Activated CD8-positive, alpha-beta memory T cell treated with anti-CD3 and anti-CD28 coated beads, Interleukin-2, amount 50 U/mL, for 48 hours (primary cell): ENCODE data around the gene PIP4K2B.
"Not testable (repeated sequence)": the region's sequence is repeated elsewhere in the genome, so short reads cannot be mapped to it uniquely, and the experiment has no call there.

Experiments
- DNase-seq: peaks from one replicate; pipeline ENCODE4 v3.0.0-alpha.2; 2020

PIP4K2B gene

GRCh38 chr17:38728290-38728831, 71.0 kb downstream of the PIP4K2B start:
- no peak for DNase-seq

- DNase-seq = peak; percentile 80
Observed at GRCh38 chr17:38727736-38728135, 71.6 kb downstream of the PIP4K2B start.

- not testable (repeated sequence) for DNase-seq
Observed at GRCh38 chr17:38726145-38726544, 73.2 kb downstream of the PIP4K2B start.

DNA sequence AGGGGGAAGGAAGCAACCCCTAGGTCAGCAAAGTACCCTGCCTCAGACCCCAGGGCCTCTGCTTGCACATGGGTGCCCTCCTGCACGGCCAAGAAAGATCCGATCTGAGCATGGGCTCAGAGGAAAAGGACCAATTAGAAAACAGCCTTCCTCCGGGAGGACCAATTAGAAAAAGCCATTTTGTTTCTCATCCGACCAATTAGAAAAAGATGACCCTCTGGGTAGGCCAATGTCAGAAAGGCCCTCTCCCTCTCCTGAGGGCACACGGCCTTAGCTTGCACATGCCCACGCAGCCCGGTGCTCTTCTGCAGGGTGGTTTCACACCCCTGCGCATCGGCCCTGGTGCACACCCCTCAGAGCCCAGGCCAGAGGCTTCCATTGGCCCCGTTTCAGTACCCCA, 74.3 kb downstream of the PIP4K2B start:
- no peak for DNase-seq

DNA sequence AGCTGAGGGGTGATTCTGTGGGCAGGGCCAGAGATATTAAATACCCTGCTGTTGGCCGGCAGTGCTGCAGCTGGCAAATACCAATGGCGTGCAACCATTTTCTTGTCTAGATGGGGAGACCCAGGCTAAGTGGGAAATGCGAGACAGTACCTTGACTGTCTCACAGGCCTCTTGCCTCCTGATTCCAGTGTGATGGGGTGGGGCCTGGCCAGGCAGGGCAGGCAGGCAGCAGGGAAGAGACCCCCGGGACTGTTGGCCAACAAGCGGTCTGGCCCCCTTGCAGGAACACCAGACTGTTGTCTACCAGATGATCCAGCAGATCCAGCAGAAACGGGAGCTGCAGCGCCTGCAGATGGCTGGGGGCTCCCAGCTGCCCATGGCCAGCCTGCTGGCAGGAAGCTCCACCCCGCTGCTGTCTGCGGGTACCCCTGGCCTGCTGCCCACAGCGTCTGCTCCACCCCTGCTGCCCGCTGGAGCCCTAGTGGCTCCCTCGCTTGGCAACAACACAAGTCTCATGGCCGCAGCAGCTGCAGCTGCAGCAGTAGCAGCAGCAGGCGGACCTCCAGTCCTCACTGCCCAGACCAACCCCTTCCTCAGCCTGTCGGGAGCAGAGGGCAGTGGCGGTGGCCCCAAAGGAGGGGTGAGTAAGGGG, 74.9 kb downstream of the PIP4K2B start:
- no peak for DNase-seq

- DNase-seq = no peak
Observed at GRCh38 chr17:38721802-38722201, 77.6 kb downstream of the PIP4K2B start.

GRCh38 chr17:38720941-38721340, 78.4 kb downstream of the PIP4K2B start:
- DNase-seq = no peak

DNA sequence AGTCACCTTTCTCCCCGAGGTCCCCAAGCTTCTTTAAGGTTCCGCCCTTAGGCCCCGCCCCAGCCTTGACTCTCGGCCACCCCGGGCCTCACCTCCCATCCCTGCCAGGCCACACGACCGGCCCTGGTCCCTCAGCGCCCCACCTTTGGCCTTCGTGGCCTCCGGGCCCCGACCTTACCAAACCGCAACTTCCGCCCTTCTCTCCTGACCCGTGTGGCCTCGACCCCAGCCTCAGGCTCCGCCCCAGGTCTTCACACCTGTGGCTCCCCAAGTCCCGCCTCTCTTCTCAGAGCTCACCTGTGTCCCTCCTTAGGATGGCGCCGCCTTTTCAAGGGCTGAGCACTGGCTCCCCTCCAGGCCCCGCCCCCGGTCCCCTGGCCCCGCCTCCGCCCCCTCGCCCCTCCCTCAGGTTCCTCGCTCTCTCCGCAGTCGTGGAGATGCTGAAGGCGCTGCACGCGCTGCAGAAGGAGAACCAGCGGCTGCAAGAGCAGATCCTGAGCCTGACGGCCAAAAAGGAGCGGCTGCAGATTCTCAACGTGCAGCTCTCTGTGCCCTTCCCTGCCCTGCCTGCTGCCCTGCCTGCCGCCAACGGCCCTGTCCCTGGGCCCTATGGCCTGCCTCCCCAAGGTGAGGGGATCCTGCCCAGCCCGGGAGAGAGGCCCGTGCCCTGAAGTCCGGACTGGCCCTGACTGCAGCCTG, 79.3 kb downstream of the PIP4K2B start:
- no peak for DNase-seq

DNA sequence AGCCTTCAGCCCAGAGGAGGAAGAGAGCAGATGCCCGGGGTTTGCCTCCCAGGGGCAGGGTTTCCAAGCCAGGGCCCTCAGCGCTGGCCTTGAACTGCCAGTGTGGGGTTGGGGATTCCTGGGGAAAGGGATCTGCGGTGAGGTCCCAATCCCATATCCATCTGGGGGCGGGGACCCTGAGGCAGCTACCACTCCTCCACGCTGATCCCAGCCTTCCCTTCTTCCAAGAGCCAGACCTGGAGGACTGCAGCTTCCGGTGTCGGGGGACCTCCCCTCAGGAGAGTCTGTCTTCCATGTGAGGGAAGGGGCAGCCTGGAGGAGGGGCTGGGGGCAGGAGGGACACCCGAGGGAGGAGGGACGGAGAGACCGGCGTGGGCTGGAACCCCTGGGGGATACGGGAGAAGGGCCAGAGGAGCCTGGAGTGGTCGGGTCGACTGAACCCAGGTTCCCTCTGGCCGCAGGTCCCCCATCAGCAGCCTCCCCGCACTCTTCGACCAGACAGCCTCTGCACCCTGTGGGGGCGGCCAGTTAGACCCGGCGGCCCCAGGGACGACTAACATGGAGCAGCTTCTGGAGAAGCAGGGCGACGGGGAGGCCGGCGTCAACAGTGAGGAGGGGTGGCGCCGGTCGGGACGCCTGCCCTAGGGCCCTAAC, 79.9 kb downstream of the PIP4K2B start:
- DNase-seq = no peak

GRCh38 chr17:38717139-38717745, 82.1 kb downstream of the PIP4K2B start:
- no peak for DNase-seq

DNA sequence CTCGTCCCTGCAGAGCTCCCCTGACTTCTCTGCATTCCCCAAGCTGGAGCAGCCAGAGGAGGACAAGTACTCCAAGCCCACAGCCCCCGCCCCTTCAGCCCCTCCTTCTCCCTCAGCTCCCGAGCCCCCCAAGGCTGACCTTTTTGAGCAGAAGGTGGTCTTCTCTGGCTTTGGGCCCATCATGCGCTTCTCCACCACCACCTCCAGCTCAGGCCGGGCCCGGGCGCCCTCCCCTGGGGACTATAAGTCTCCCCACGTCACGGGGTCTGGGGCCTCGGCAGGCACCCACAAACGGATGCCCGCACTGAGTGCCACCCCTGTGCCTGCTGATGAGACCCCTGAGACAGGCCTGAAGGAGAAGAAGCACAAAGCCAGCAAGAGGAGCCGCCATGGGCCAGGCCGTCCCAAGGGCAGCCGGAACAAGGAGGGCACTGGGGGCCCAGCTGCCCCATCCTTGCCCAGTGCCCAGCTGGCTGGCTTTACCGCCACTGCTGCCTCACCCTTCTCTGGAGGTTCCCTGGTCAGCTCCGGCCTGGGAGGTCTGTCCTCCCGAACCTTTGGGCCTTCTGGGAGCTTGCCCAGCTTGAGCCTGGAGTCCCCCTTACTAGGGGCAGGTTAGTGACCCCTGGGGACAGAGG, 82.9 kb downstream of the PIP4K2B start:
- no peak for DNase-seq
